HUES64 (cell line): ENCODE measurements around the gene SIAH1.
"Not testable (repeated sequence)": the region's sequence is repeated elsewhere in the genome, so short reads cannot be mapped to it uniquely, and the experiment has no call there.

ENCODE experiments used
- H3K27ac ChIP-seq: 2 replicates; pipeline ENCODE4 v1.7.0; 2013; ENCODE audit warnings: low read depth, low read length, inconsistent platforms
- H3K27me3 ChIP-seq: 2 replicates; pipeline ENCODE4 v1.6.1; 2013; ENCODE audit warnings: mild to moderate bottlenecking, low read length; ENCODE audit not compliant: insufficient read depth
- H3K36me3 ChIP-seq: 2 replicates; pipeline ENCODE4 v1.6.1; 2013; ENCODE audit warnings: mild to moderate bottlenecking, low read length; ENCODE audit not compliant: insufficient read depth
- H3K4me1 ChIP-seq: 2 replicates; pipeline ENCODE4 v1.6.1; 2013; ENCODE audit warnings: mild to moderate bottlenecking, low read length, moderate library complexity; ENCODE audit not compliant: insufficient read depth
- H3K4me3 ChIP-seq: 2 replicates; pipeline ENCODE4 v1.5.1; 2013; ENCODE audit warnings: mild to moderate bottlenecking, low read length, moderate library complexity
- H3K9ac ChIP-seq: 2 replicates; pipeline ENCODE4 v1.6.1; 2013; ENCODE audit warnings: mild to moderate bottlenecking, low read depth, low read length
- H3K9me3 ChIP-seq: 2 replicates; pipeline ENCODE4 v1.6.1; 2013; ENCODE audit warnings: low read depth, low read length; ENCODE audit not compliant: insufficient read depth
- WGBS: fragments of 150-250, 120-280 bp; methylation state at CpG from one replicate; pipeline ENCODE4 v1.1.7; 2013; ENCODE audit warnings: missing lambda C conversion rate; 5-methylcytosine and 5-hydroxymethylcytosine counted together

Gene SIAH1

DNA sequence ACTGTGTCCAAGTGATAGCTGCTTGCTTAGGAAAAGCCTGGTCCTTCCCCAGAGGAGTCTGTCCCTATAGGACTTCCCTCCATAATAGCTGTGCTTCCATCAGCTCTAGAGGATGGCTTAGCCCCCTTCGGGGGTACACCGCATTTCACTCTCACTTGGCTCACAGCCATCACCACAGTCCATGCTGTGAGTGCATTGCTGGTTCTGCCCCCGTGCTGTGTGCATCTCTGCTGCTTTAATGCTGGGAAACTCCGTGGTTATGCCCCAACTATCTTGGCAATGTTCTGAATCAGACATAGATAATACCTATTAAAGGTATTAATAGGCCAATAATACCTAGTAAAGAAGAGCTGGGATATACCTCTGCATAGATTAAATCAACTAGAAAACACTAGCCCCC lies 58.3 kb downstream of the SIAH1 start:
- no peak overlapping the region for H3K27ac ChIP-seq
- no peaks in the 10 kb centered on the region for H3K9me3 ChIP-seq
- no peaks in the 10 kb centered on the region for H3K36me3 ChIP-seq
- H3K27me3 ChIP-seq = no peaks in the 10 kb centered on the region
- no peak overlapping the region for H3K9ac ChIP-seq
- no peak overlapping the region for H3K4me3 ChIP-seq
- WGBS = 85% methylated on average over 4 of the region's 4 CpGs
- no peaks in the 10 kb centered on the region for H3K4me1 ChIP-seq

DNA sequence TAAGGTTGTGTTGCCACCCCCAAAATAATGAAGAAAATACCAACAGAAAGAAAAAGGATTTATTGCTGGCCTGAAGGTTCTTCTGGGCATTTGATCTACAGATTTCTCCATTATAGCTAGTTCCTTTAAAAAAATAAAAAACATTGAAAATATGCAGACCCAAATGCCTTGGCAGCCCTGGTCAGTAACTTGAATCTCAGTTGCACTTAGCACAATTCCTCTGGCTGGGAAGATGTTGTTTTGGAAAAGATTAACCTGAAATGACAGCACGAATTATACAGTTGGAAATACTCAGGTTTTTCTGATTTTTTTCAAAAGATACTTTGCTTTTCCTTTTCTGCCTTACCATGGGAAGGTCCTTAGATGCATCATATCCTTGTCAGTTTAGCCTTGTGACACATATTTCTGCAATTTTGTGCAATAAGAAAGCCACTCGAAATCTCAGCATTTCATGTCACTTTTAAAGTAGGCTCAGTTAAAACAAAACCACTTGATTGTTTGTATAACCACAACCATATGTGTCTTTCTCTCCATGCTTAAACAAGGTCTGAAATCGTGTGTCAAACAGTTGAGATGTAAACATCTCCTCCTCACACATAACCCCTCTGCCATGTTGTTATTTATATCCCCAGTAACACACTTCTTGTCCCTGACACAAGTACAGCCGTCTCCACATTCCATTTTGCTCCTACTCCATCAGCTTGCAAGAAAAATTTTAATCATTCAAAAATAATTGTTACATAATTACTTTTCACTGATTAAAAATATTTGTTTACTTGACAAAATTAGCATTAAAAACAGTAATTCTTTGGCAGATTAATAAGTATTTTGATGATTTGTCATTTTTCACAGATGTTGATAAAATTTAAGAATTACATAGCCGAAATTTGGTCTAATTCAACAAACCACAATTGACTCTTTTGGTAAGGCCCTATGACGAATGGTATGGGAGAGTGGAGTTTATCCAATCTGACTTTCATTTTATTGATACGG lies 61.1 kb downstream of the SIAH1 start:
- H3K27ac ChIP-seq = no peak overlapping the region
- no peaks in the 10 kb centered on the region for H3K4me1 ChIP-seq
- H3K9ac ChIP-seq = no peak overlapping the region
- 92% methylated on average over 4 of the region's 7 CpGs for whole genome bisulfite sequencing
- H3K4me3 ChIP-seq = no peak overlapping the region
- H3K9me3 ChIP-seq = no peaks in the 10 kb centered on the region
- no peaks in the 10 kb centered on the region for H3K27me3 ChIP-seq
- no peaks in the 10 kb centered on the region for H3K36me3 ChIP-seq

DNA sequence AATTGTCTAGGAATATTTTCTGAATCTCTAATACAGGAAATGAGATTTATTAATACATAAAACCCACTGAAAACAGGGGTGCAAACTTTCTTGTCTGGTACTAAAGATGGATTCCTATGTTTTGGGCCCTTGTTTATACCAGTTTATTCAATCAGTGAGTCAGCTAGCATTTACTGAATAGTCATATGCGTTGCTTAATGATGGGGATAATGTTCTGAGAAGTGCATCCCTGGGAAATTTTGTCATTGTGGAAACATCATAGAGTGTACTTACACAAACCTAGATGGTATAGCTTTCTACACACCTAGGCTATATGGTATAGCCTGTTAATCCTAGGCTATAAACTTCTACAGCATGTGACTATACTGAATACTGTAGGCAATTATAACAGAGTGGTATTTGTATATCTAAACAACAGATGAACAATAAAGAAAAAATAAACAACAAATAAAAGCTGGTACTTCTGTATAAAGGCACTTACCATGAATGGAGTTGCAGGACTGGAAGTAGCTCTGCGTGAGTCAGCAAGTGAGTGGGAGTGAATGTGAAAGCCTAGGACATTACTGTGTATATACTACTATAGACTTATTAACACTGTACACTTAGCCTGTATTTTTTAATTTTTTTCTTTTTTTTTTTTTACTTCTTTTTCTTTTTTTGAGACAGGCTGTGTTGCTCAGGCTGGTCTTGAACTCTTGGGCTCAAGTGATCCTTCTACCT lies 63.7 kb downstream of the SIAH1 start:
- Histone ChIP-seq H3K9me3 (no peaks in the 10 kb centered on the region), H3K9ac (no peak overlapping the region), H3K4me3 (no peak overlapping the region), H3K36me3 (no peaks in the 10 kb centered on the region), H3K27ac (no peak overlapping the region), H3K27me3 (no peaks in the 10 kb centered on the region), H3K4me1 (peaks cover 11% of the 10 kb centered on the region; the same call in 1 of the 2 replicates)
- 93% methylated on average over 1 of the region's 2 CpGs for WGBS

DNA sequence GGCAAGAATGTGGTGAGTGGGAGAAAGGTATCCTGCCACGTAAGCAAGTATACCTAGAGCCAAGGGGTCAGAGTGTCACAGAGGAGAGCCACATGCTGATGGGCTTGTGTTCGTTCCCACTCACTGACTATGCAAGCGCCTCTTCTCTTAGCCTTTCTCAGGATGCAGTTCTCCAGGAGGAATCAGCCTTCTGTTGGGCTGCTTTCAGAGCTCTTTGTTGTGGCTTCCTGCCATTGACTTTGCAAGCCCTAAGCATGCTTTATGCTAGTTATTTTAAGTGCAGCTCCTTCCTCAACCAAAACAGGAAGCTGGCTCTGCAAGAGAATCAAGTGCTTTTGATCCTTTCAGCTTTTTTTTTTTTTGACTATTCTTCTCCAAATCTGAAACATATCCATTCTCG lies 66.6 kb downstream of the SIAH1 start:
- Histone ChIP-seq H3K27ac (peak overlapping the region; percentile 76), H3K4me1 (peaks cover 11% of the 10 kb centered on the region; the same call in 1 of the 2 replicates), H3K36me3 (no peaks in the 10 kb centered on the region), H3K27me3 (no peaks in the 10 kb centered on the region), H3K4me3 (no peak overlapping the region), H3K9me3 (no peaks in the 10 kb centered on the region), H3K9ac (0 out of 2 replicates have a peak overlapping the region, but pooled peaks have one; percentile 4)
- 56% methylated on average over 4 of the region's 4 CpGs for WGBS

DNA sequence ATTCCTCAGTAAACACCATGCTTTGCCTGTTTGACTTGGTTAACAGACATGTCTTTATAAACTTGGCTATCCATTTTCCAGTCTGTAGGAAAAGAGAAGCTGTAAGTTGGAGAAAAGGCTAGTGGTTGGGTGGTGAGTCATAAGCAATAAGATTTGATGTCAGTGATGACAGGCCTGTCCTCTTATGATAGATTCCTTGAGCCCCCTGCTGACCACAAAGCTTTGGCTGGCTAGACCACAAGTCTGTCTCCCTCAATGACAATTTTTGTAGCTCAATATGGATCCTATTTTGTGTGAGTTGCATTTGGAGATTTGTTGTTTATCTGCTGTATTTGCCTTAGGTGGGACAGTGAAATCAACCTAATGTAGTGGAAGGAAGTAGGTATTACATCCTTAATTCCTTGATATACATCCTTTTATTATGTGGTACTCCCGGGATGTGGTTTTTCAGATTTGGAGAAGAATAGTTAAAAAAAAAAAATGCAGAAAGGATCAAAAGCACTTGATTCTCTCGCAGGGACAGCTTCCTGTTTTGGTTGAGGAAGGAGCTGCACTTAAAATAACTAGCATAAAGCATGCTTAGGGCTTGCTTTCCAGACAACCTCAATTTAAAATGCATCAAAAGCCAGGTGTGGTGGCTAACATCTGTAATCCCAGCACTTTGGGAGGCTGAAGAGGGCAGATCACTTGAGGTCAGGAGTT lies 67.4 kb downstream of the SIAH1 start:
- 83% methylated on average over 2 of the region's 2 CpGs for WGBS
- Histone ChIP-seq H3K4me1 (peaks cover 11% of the 10 kb centered on the region; the same call in 1 of the 2 replicates), H3K9me3 (no peaks in the 10 kb centered on the region), H3K9ac (no peak overlapping the region), H3K27me3 (no peaks in the 10 kb centered on the region), H3K36me3 (0 out of 2 replicates have a peak, but pooled peaks cover 5% of the 10 kb centered on the region), H3K27ac (no peak overlapping the region), H3K4me3 (no peak overlapping the region)

DNA sequence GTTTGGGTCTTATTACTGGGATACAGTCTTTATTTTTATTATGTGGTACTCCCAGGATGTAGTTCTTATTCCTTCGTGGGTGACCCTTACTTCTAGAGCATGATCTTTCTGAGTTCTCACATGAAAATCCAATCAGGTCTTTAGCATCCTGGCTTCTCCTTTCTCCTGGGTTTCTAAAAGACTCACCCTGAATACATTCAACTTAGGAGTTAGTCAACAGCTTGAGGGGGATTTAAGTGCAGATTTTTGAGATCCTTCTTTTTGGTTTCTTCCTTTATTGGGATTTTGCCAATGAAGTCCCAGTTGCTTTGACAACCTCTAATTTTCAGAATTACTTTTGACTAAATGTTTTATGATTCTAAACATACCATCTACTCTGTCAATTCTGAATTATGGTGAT lies 68.2 kb downstream of the SIAH1 start:
- WGBS = 69% methylated on average over 1 of the region's 1 CpG
- H3K27ac ChIP-seq = no peak overlapping the region
- H3K4me3 ChIP-seq = no peak overlapping the region
- H3K4me1 ChIP-seq = peaks cover 11% of the 10 kb centered on the region; the same call in 1 of the 2 replicates
- no peak overlapping the region for H3K9ac ChIP-seq
- H3K27me3 ChIP-seq = no peaks in the 10 kb centered on the region
- 0 out of 2 replicates have a peak, but pooled peaks cover 5% of the 10 kb centered on the region for H3K36me3 ChIP-seq
- no peaks in the 10 kb centered on the region for H3K9me3 ChIP-seq

DNA sequence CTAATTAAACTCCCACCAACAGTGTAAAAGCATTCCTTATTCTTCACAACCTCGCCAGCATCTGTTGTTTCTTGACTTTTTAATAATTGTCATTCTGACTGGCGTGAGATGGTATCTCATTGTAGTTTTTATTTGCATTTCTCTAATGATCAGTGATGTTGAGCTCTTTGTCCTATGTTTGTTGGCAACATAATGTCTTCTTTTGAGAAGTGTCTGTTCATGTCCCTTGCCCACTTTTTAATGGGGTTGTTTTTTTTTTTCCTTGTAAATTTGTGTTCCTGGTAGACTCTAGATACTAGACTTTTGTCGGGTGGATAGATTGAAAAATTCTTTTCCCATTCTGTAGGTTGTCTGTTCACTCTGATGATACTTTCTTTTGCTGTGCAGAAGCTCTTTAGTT lies 71.3 kb downstream of the SIAH1 start:
- not testable (repeated sequence) for H3K4me3 ChIP-seq, H3K9me3 ChIP-seq, H3K27ac ChIP-seq, H3K27me3 ChIP-seq, H3K9ac ChIP-seq
- 100% methylated on average over 3 of the region's 3 CpGs for WGBS
- peaks cover 11% of the 10 kb centered on the region; the same call in 1 of the 2 replicates for H3K4me1 ChIP-seq
- peaks cover 18% of the 10 kb centered on the region for H3K36me3 ChIP-seq

DNA sequence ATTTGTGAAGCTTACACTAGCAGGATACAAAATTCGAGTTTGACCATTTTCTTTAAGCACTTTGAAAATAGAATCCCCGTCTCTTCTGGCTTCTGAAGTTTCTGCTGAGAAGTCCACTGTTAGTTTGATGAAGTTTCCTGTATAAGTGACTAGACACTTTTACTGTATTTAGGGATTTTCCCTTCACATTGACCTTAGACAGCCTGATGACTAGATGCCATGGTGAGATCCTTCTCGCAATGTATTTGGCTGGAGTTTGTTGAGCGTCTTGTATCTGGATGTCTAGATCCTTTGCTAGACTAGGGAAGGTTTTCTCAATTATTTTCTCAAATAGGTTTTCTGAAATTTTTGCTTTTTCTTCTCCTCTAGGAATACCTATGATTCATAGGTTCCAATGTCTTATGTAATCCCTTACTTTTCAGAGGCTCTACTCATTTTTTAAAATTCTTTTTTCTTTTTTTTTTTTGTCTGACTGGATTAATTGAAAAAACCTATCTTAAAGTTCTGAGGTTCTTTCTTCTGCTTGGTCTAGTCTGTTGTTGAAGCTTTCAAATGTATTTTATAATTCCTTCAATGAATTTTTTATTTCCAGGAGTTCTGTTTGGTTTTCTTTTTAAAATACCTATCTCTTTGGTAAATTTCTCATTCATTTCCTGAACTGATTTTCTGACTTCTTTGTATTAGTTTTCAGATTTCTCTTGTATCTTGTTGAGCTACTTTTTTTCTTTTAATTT lies 74.1 kb downstream of the SIAH1 start:
- peaks cover 24% of the 10 kb centered on the region for H3K36me3 ChIP-seq
- H3K9ac ChIP-seq = no peak overlapping the region
- WGBS = 97% methylated on average over 4 of the region's 4 CpGs
- 0 out of 2 replicates have a peak, but pooled peaks cover 6% of the 10 kb centered on the region for H3K9me3 ChIP-seq
- no peak overlapping the region for H3K4me3 ChIP-seq
- H3K4me1 ChIP-seq = no peaks in the 10 kb centered on the region
- H3K27ac ChIP-seq = no peak overlapping the region
- H3K27me3 ChIP-seq = no peaks in the 10 kb centered on the region
